ENCODE results near the gene PNMT. TPM values are rescaled to one million over a fixed set of nuclear protein-coding genes. Genes with fewer than 3 reads are reported as not detected.
A peak's percentile ranks its signal among the peaks of the same experiment; 100 is the strongest.

The PNMT gene
- total and polyA plus RNA-seq, 2 of the 8 experiments (the other 6 are each of a cell fraction or from before 2014, with no cell fraction given) = 5.6 to 10.9 TPM

DNA sequence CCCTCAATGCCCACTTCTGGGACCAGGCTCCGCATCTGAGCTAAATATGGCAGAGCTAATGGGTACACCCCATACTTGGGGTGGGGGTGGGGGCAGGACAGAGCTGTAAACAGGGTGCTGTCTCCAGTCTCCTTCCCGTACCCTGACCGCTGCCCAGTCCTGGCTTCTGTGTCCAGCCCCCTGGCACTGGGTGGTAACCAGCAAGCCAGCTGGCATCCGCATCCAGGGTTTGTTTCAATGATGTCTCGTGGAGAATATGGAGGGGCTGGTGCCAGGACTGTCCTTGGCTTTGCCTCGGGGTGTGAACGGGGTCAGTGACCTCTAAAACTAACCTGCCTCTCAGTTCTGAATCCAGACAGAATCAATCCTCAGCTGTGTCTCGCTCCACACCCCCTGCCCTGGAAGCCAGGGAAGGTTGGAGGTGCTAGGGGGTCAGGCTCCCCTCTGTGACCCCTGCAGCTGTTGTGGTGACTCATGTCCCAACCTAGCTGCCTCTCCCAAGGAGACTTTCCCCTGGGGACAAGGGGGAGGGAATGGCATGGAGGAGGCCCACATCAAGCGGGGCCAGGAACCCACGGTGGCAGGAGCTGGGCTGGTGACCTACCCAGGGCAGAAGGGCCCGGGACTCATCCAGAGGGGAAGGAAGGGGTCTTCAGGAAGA lies 1.5 kb upstream of the PNMT start:
- H4K91ac ChIP-seq (replicated peaks; ENCODE audit: insufficient read length, low read length) = peak overlapping the region; percentile 86
- peaks cover 11% of the 10 kb centered on the region; the same call in 1 of the 2 replicates for H3K23me2 ChIP-seq (ENCODE audit: low read depth, low read length)
- no peaks in the 10 kb centered on the region for H3K79me1 ChIP-seq (ENCODE audit: low read depth, low read length)
- H3K56ac ChIP-seq (replicated peaks; ENCODE audit: insufficient read length, low read depth, low read length) = no peak overlapping the region
- peak overlapping the region; percentile 32 for H3K4ac ChIP-seq (replicated peaks; ENCODE audit: insufficient read length, low read depth, low read length)
- peak overlapping the region; percentile 95; the same call in 1 of the 2 replicates for H2BK15ac ChIP-seq (ENCODE audit: low read length)
- no peak overlapping the region for H2AK5ac ChIP-seq (ENCODE audit: low read depth, low read length)
- peak overlapping the region; percentile 70 to 79; a peak in 2 of 4 replicates for H3K4me2 ChIP-seq (ENCODE audit: insufficient read depth in 1 of 2, low read depth in 2 of 2, low read length in 2 of 2)
- H3K4me1 ChIP-seq (replicated peaks in 1 of 4; ENCODE audit: control insufficient read depth in 3 of 4, insufficient read depth in 4 of 4, low read length in 3 of 4) = peaks cover 0 to 50% (median 43%) of the 10 kb centered on the region in 4 experiments; a peak in 6 of 7 replicates
- H2BK20ac ChIP-seq (ENCODE audit: low read length) = no peak overlapping the region
- H3K79me2 ChIP-seq (ENCODE audit: control insufficient read depth in 1 of 2, insufficient read depth in 2 of 2, low read length in 2 of 2) = no peaks in the 10 kb centered on the region
- peak overlapping the region; percentile 60 for H3K18ac ChIP-seq (ENCODE audit: extremely low read depth, low read length)
- no peak overlapping the region for H2AFZ ChIP-seq (ENCODE audit: low read length)
- H3K9me3 ChIP-seq (ENCODE audit: insufficient read depth in 2 of 2, low read depth in 1 of 2, low read length in 1 of 2) = no peaks in the 10 kb centered on the region
- H3K23ac ChIP-seq (ENCODE audit: insufficient read length) = no peak overlapping the region
- ChIA-PET POLR2A (ENCODE audit: partially characterized antibody) (interaction anchor here (0.5 to 32.5 kb wide), 13 partner anchors 13 to 191 kb away, joined by 3 to 708 read pairs (median 3); partner anchors contain the start of genes ERBB2, PGAP3 and STARD3), CTCF (ENCODE audit: partially characterized antibody) (interaction anchor here (1.0 to 52.4 kb wide), 8 partner anchors 16 to 140 kb away, joined by 3 to 1885 read pairs (median 4); partner anchors contain the start of genes ERBB2, MIEN1, PGAP3 and PPP1R1B)
- peak overlapping the region; percentile 84; the same call in 1 of the 2 replicates for H2BK12ac ChIP-seq (ENCODE audit: low read depth, low read length)
- no peak overlapping the region for H3K27ac ChIP-seq (ENCODE audit: low read depth, low read length)
- no peak for FAIRE-seq
- no peak overlapping the region for H2BK120ac ChIP-seq (replicated peaks; ENCODE audit: low read depth, low read length)
- no peak overlapping the region; a peak in 1 of 7 replicates for H3K9ac ChIP-seq (replicated peaks in 1 of 4; ENCODE audit: extremely low read depth in 1 of 4, low read depth in 3 of 4, low read length in 3 of 4)
- 89% methylated on average over 11 of the region's 11 CpGs; no CpG with 5 or more reads in 1 of the 2 experiments for WGBS, 2 experiments (ENCODE audit: extremely low coverage in 1 of 2, insufficient coverage in 1 of 2, insufficient read length in 1 of 2, insufficient replicate concordance in 2 of 2, low coverage in 1 of 2, low lambda C conversion rate in 2 of 2, missing lambda C conversion rate in 1 of 2)
- H3K4me3 ChIP-seq (ENCODE audit: extremely low read depth in 1 of 4, insufficient read depth in 2 of 4, low read depth in 3 of 4, low read length in 4 of 4) = peak overlapping the region in 1 of 4 experiments; percentile 67; a peak in 2 of 8 replicates
- H3K36me3 ChIP-seq (ENCODE audit: control insufficient read depth in 2 of 4, insufficient read depth in 4 of 4, low read length in 3 of 4) = no peaks in the 10 kb centered on the region; a peak in 1 of 8 replicates
- peaks cover 0 to 2% of the 10 kb centered on the region in 2 experiments for H4K20me1 ChIP-seq (replicated peaks in 1 of 2; ENCODE audit: control insufficient read depth in 1 of 2, insufficient read depth in 2 of 2, low read length in 2 of 2)
- TF ChIP-seq TBP (IDR thresholded peaks at IDR 0.05; ENCODE audit: low read depth, low read length) (no peak), HDAC2 (IDR thresholded peaks at IDR 0.05; ENCODE audit: borderline replicate concordance in 1 of 2, low read depth in 2 of 2, low read length in 2 of 2) (no peak)
- peak overlapping the region; percentile 39; the same call in 1 of the 2 replicates for H2BK5ac ChIP-seq (ENCODE audit: low read depth, low read length)
- no peak for DNase-seq (ENCODE audit: low read depth in 1 of 2, low spot score in 2 of 2)
- no peak overlapping the region for H3K14ac ChIP-seq (ENCODE audit: insufficient read length)
- H3K27me3 ChIP-seq (replicated peaks in 1 of 4; ENCODE audit: control insufficient read depth in 3 of 4, extremely low read depth in 1 of 4, insufficient read depth in 3 of 4, low read length in 3 of 4) = peaks cover 0 to 25% (median 6%) of the 10 kb centered on the region in 4 experiments; a peak in 4 of 7 replicates
- H4K5ac ChIP-seq (ENCODE audit: insufficient read length, low read depth, low read length) = peak overlapping the region; percentile 10
- H4K8ac ChIP-seq (ENCODE audit: extremely low read depth, insufficient read depth, low read length) = no peak overlapping the region; the same call in 1 of the 2 replicates
